Keratinocyte (primary cell): ENCODE data around the gene CDKL4.

Experiments
- EZH2 ChIP-seq: IDR thresholded peaks from one replicate; pipeline ENCODE4 v1.6.1; 2012; ENCODE audit warnings: inconsistent platforms, mild to moderate bottlenecking, low read length, moderate library complexity
- TF ChIP-seq, protein P1 (sequence below), 3 experiments: IDR thresholded peaks in 1 of 3; conservative IDR thresholded peaks in 1 of 3; optimal IDR thresholded peaks in 1 of 3; 2 replicates in 2 of 3; 3 replicates in 1 of 3; pipeline versions ENCODE3 to v1.5.1; 2011; ENCODE audit warnings: low read length in 3 of 3, mild to moderate bottlenecking in 3 of 3, moderate library complexity in 2 of 3, control low read depth in 1 of 3, inconsistent platforms in 1 of 3; ENCODE audit not compliant: insufficient read depth in 2 of 3; ENCODE audit errors: extremely low read depth in 1 of 3

DNA sequence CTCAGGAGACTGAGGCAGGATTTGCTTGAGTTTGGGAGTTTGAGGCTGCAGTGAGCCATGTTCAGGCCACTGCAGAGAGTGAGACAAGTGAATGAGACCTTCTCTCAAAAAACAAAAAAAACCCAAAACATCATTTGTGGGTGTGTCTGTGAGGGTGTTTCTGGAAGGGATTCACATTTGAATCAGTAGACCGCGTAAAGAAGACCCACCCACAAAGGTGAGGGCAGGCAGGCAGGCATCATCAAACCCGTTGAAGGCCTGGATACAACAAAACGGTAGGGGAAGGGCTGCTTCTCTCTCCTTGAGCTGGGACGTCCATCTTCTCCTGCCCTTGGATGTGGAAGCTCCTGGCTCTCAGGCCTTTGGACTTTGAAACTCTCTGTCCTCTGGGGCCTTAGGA is 25.4 kb downstream of the CDKL4 start:
- TF ChIP-seq, protein P1, sequence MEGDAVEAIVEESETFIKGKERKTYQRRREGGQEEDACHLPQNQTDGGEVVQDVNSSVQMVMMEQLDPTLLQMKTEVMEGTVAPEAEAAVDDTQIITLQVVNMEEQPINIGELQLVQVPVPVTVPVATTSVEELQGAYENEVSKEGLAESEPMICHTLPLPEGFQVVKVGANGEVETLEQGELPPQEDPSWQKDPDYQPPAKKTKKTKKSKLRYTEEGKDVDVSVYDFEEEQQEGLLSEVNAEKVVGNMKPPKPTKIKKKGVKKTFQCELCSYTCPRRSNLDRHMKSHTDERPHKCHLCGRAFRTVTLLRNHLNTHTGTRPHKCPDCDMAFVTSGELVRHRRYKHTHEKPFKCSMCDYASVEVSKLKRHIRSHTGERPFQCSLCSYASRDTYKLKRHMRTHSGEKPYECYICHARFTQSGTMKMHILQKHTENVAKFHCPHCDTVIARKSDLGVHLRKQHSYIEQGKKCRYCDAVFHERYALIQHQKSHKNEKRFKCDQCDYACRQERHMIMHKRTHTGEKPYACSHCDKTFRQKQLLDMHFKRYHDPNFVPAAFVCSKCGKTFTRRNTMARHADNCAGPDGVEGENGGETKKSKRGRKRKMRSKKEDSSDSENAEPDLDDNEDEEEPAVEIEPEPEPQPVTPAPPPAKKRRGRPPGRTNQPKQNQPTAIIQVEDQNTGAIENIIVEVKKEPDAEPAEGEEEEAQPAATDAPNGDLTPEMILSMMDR (optimal IDR thresholded peaks at IDR 0.05 in 1 of 3, IDR thresholded peaks at IDR 0.05 in 1 of 3, conservative IDR thresholded peaks at IDR 0.05 in 1 of 3; ENCODE audit: extremely low read depth in 1 of 3, insufficient read depth in 2 of 3, low read length in 3 of 3): no peak
- no peak for TF ChIP-seq EZH2
